OCI-LY7 (cell line): ENCODE results near the gene LDLRAD4. TPM values are rescaled to one million over a fixed set of nuclear protein-coding genes. Genes with fewer than 3 reads are reported as not detected.

ENCODE experiments used
- BruUV-seq: library from RNA; stranded (reverse); fragments of 400-500 nt; replicated peaks from 2 replicates; lab custom pipeline; 2021; lab: Mats Ljungman, UMichigan
- CTCF ChIA-PET: fragments of 300-600 bp; sonication (Branson Sonifier 250); formaldehyde crosslinking; loops from one replicate; lab custom pipeline; 2022; ENCODE audit warnings: antibody characterized with exemption; ENCODE audit not compliant: unreplicated experiment; lab: Charles Lee
- POLR2A ChIA-PET: fragments of 300-600 bp; sonication (Branson Sonifier 250); formaldehyde crosslinking; loops from one replicate; lab custom pipeline; 2022; ENCODE audit warnings: antibody characterized with exemption; lab: Charles Lee
- DNase-seq: peaks from one replicate; pipeline ENCODE4 v3.0.0-alpha.2; 2015; ENCODE audit warnings: low spot score
- H2AFZ ChIP-seq: fragments of 200-600 bp; sonication (generic), shearing (Covaris generic); 2 replicates; pipeline ENCODE4 v1.6.1; 2014; ENCODE audit warnings: mild to moderate bottlenecking, antibody characterized with exemption, low read length, moderate library complexity
- H3K27ac ChIP-seq: fragments of 200-600 bp; sonication (generic); 2 replicates; pipeline ENCODE4 v1.5.1; 2014; ENCODE audit warnings: mixed run types, low read depth, mild to moderate bottlenecking, moderate library complexity, low read length, inconsistent platforms; ENCODE audit not compliant: poor library complexity, severe bottlenecking
- H3K36me3 ChIP-seq: fragments of 200-600 bp; sonication (generic); 2 replicates; pipeline ENCODE4 v1.6.1; 2014; ENCODE audit warnings: mild to moderate bottlenecking, antibody characterized with exemption, low read length, moderate library complexity, mixed read lengths; ENCODE audit not compliant: insufficient read depth
- H3K4me1 ChIP-seq: fragments of 200-600 bp; sonication (generic); 2 replicates; pipeline ENCODE4 v1.5.1; 2014; ENCODE audit warnings: mild to moderate bottlenecking, low read length; ENCODE audit not compliant: insufficient read depth, poor library complexity, severe bottlenecking
- H3K4me2 ChIP-seq: fragments of 200-600 bp; sonication (generic); 2 replicates; pipeline ENCODE4 v1.6.1; 2014; ENCODE audit warnings: mild to moderate bottlenecking, low read length
- H3K4me3 ChIP-seq: fragments of 200-600 bp; sonication (generic); 2 replicates; pipeline ENCODE4 v1.5.1; 2014; ENCODE audit warnings: mild to moderate bottlenecking, low read depth, low read length; ENCODE audit not compliant: poor library complexity, severe bottlenecking
- H3K79me2 ChIP-seq: fragments of 200-600 bp; sonication (generic); 2 replicates; pipeline ENCODE4 v1.6.1; 2016; ENCODE audit warnings: low read depth, mild to moderate bottlenecking, low read length, moderate library complexity, mixed read lengths; ENCODE audit not compliant: insufficient read depth
- H3K9me2 ChIP-seq: fragments of 200-600 bp; sonication (generic); 2 replicates; pipeline ENCODE4 v1.6.1; 2016; ENCODE audit warnings: mild to moderate bottlenecking, low read length, mixed read lengths; ENCODE audit not compliant: insufficient read depth
- H3K9me3 ChIP-seq: fragments of 200-600 bp; sonication (generic); 2 replicates; pipeline ENCODE4 v1.6.1; 2014; ENCODE audit warnings: mild to moderate bottlenecking, mixed run types, low read length, mixed read lengths
- H4K20me1 ChIP-seq: fragments of 200-600 bp; sonication (generic); 2 replicates; pipeline ENCODE4 v1.6.1; 2014; ENCODE audit warnings: mild to moderate bottlenecking, antibody characterized with exemption, low read length, moderate library complexity, mixed read lengths; ENCODE audit not compliant: insufficient read depth
- CTCF ChIP-seq: fragments of 200-600 bp; sonication (generic); conservative IDR thresholded peaks from 2 replicates; pipeline ENCODE4 v1.5.1; 2014; ENCODE audit warnings: mild to moderate bottlenecking, antibody characterized with exemption, low read length, moderate library complexity, mixed read lengths
- EZH2phosphoT487 ChIP-seq: fragments of 200-600 bp; sonication (generic); IDR thresholded peaks from 2 replicates; pipeline ENCODE4 v1.6.1; 2018; ENCODE audit warnings: low read depth, borderline replicate concordance, mild to moderate bottlenecking, mixed run types, antibody characterized with exemption, low read length, moderate library complexity, mixed read lengths
- intact Hi-C: fragments of 100-400 bp; cut with micrococcal nuclease; formaldehyde crosslinking; loops from one replicate; pipeline ENCODE4 v1.10.0; 2022; ENCODE audit not compliant: unreplicated experiment
- total RNA-seq, 2 experiments: library from RNA; depleted of rRNA in 1 of 2; stranded (reverse); fragments of >200 nt in 1 of 2; shearing (Covaris generic) in 1 of 2; gene quantifications; 2 replicates each; pipeline ENCODE4 v1.2.3, GENCODE V29; 2014 to 2022

Gene LDLRAD4
- total RNA-seq, 2 experiments from 2014 or later = 26.2 to 43.8 TPM

- Histone ChIP-seq H3K9me3 (no peaks in the 10 kb centered on the region), H4K20me1 (no peaks in the 10 kb centered on the region), H2AFZ (no peak overlapping the region), H3K4me3 (no peak overlapping the region), H3K36me3 (no peaks in the 10 kb centered on the region), H3K4me2 (no peak overlapping the region), H3K9me2 (no peaks in the 10 kb centered on the region), H3K79me2 (no peaks in the 10 kb centered on the region), H3K4me1 (peaks cover 4% of the 10 kb centered on the region), H3K27ac (no peak overlapping the region)
- BruUV-seq = no TSS peak
- ChIA-PET POLR2A (no interaction called here), CTCF (no interaction called here)
- no peak for DNase-seq
- TF ChIP-seq CTCF = no peak
- no peak for TF ChIP-seq EZH2phosphoT487
- intact Hi-C loops = loop anchor here (10.0 kb wide), 1 partner anchor 60 kb away; no protein-coding TSS in a partner anchor
Measured at GRCh38 chr18:13354402-13354801, 135.8 kb downstream of the LDLRAD4 start.

DNA sequence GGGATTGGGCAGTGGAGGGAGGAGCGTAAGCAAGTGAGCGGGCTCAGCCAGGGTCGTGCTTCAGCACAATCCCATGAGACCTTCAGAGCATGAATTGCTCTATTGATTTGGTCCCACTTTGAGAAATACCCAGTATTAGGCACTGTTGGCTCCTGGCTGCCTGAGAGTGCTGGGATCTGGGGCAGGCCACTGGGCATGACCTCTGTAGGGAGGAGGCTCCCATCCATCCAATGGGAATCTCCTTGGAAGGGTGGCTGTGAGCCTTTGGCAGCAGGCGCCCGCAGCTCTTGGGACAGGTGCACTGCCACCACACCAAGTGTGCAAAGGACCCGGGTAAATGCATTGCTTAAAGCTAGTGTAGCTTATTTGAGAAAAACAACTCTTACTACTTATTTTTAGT is 137.5 kb downstream of the LDLRAD4 start:
- TF ChIP-seq EZH2phosphoT487 (no peak), CTCF (no peak)
- ChIA-PET CTCF (no interaction called here), POLR2A (no interaction called here)
- intact Hi-C loops = loop anchor here (10.0 kb wide), 1 partner anchor 59 kb away; no protein-coding TSS in a partner anchor
- Histone ChIP-seq H3K9me3 (no peaks in the 10 kb centered on the region), H3K4me3 (no peak overlapping the region), H3K79me2 (no peaks in the 10 kb centered on the region), H3K4me1 (peaks cover 4% of the 10 kb centered on the region), H3K4me2 (no peak overlapping the region), H3K36me3 (no peaks in the 10 kb centered on the region), H2AFZ (no peak overlapping the region), H4K20me1 (no peaks in the 10 kb centered on the region), H3K27ac (no peak overlapping the region), H3K9me2 (no peaks in the 10 kb centered on the region)
- no TSS peak for BruUV-seq
- DNase-seq = no peak

GRCh38 chr18:13357289-13357688 is 138.7 kb downstream of the LDLRAD4 start:
- Histone ChIP-seq H3K4me3 (no peak overlapping the region), H3K27ac (no peak overlapping the region), H4K20me1 (no peaks in the 10 kb centered on the region), H3K79me2 (no peaks in the 10 kb centered on the region), H3K9me3 (no peaks in the 10 kb centered on the region), H2AFZ (no peak overlapping the region), H3K4me2 (no peak overlapping the region), H3K4me1 (peaks cover 4% of the 10 kb centered on the region), H3K9me2 (no peaks in the 10 kb centered on the region), H3K36me3 (no peaks in the 10 kb centered on the region)
- POLR2A ChIA-PET = interaction anchor here (0.6 kb wide), 1 partner anchor 127 kb away, joined by 3 read pairs; no protein-coding TSS in a partner anchor
- no peak for DNase-seq
- no peak for TF ChIP-seq EZH2phosphoT487
- TF ChIP-seq CTCF = no peak
- BruUV-seq = no TSS peak
- CTCF ChIA-PET = no interaction called here
- intact Hi-C loops = loop anchor here (10.0 kb wide), 1 partner anchor 58 kb away; no protein-coding TSS in a partner anchor
